ENCODE results near the gene TNFSF13. TPM values are rescaled to one million over a fixed set of nuclear protein-coding genes. Genes with fewer than 3 reads are reported as not detected.

The TNFSF13 gene
- total and polyA plus RNA-seq, 2 of the 4 experiments (the other 2 are of a cell fraction), result 1.3 TPM; not detected in 1

GRCh38 chr17:7582396-7583252, 24.1 kb downstream of the TNFSF13 start:
- H3K27me3 ChIP-seq (ENCODE audit: control insufficient read depth, insufficient read depth, low read length), result no peaks in the 10 kb centered on the region
- H3K4me1 ChIP-seq (ENCODE audit: control insufficient read depth, insufficient read depth, low read length), result peaks cover 35% of the 10 kb centered on the region
- H3K36me3 ChIP-seq (ENCODE audit: control insufficient read depth, insufficient read depth, low read length), result peaks cover 24% of the 10 kb centered on the region
- peak overlapping the region; percentile 58 for H3K14ac ChIP-seq (replicated peaks; ENCODE audit: low read depth, low read length)
- peak overlapping the region; percentile 93 for H3K27ac ChIP-seq (ENCODE audit: insufficient read depth, low read length)
- peak overlapping the region; percentile 51 for H3K4me2 ChIP-seq (ENCODE audit: low read depth, low read length)
- no peak overlapping the region for H3K4me3 ChIP-seq (ENCODE audit: insufficient read depth, low read depth, low read length)
- no TSS peak for BruUV-seq (replicated peaks)
- peak overlapping the region; percentile 92 for H2AK5ac ChIP-seq (ENCODE audit: low read depth, low read length)
- peak overlapping the region; percentile 63 to 95 for H4K8ac ChIP-seq (ENCODE audit: low read depth in 2 of 2, low read length in 2 of 2)
- intact Hi-C loops (cut with micrococcal nuclease), result no loop called here
- peak overlapping the region; percentile 100 for H2AK9ac ChIP-seq (replicated peaks; ENCODE audit: low read depth, low read length, poor library complexity)
- peaks cover 27% of the 10 kb centered on the region for H4K20me1 ChIP-seq (ENCODE audit: insufficient read depth, low read length)
- H3K56ac ChIP-seq (ENCODE audit: extremely low read depth, insufficient read depth, low read length), result no peak overlapping the region
- H2BK5ac ChIP-seq (ENCODE audit: low read depth, low read length, poor library complexity, severe bottlenecking), result peak overlapping the region; percentile 87
- ChIA-PET CTCF (no interaction called here), POLR2A (ENCODE audit: unreplicated experiment) (interaction anchor here (0.6 to 1.0 kb wide), 3 partner anchors 14 to 97 kb away, joined by 3 read pairs; no protein-coding TSS in a partner anchor)
- peaks cover 30% of the 10 kb centered on the region for H3K9me1 ChIP-seq (ENCODE audit: insufficient read depth, low read length)
- H2AFZ ChIP-seq (replicated peaks; ENCODE audit: low read length, poor library complexity), result peak overlapping the region; percentile 99
- H3K4ac ChIP-seq (ENCODE audit: low read depth, low read length), result peak overlapping the region; percentile 95
- DNase-seq (no peak), ATAC-seq (ENCODE audit: low read depth) (no peak)
- no peak overlapping the region for H2BK20ac ChIP-seq (ENCODE audit: low read depth, low read length)
- H2BK15ac ChIP-seq (ENCODE audit: low read depth, low read length), result no peak overlapping the region
- peak overlapping the region; percentile 95 for H4K5ac ChIP-seq (ENCODE audit: low read depth, low read length)
- dilution Hi-C loops (cut with HindIII; ENCODE audit: low sequenced_read_pairs, unreplicated experiment), result no loop called here
- TF ChIP-seq, protein P1, sequence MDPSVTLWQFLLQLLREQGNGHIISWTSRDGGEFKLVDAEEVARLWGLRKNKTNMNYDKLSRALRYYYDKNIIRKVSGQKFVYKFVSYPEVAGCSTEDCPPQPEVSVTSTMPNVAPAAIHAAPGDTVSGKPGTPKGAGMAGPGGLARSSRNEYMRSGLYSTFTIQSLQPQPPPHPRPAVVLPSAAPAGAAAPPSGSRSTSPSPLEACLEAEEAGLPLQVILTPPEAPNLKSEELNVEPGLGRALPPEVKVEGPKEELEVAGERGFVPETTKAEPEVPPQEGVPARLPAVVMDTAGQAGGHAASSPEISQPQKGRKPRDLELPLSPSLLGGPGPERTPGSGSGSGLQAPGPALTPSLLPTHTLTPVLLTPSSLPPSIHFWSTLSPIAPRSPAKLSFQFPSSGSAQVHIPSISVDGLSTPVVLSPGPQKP (IDR thresholded peaks at IDR 0.05; ENCODE audit: borderline replicate concordance, low read depth, low read length), result no peak
- no peak for TF ChIP-seq FOS (IDR thresholded peaks at IDR 0.05; ENCODE audit: low read depth, low read length)
- TF ChIP-seq MXI1 (IDR thresholded peaks at IDR 0.05; ENCODE audit: borderline replicate concordance, low read depth, low read length), result no peak
- TF ChIP-seq SMC3 (IDR thresholded peaks at IDR 0.05; ENCODE audit: low read depth, low read length), result no peak
- no peak for TF ChIP-seq RCOR1 (IDR thresholded peaks at IDR 0.05; ENCODE audit: insufficient replicate concordance, low read length)
- 92% methylated on average over 15 of the region's 36 CpGs; no CpG with 5 or more reads in 1 of the 2 experiments for WGBS, 2 experiments (ENCODE audit: extremely low coverage in 2 of 2, insufficient read length in 1 of 2)
- in situ Hi-C loops (cut with MboI; ENCODE audit: low sequenced_read_pairs), result no loop called here
- peak overlapping the region; percentile 97 for H4K91ac ChIP-seq (ENCODE audit: insufficient read depth, low read depth, low read length)
- H3K9me3 ChIP-seq (ENCODE audit: control insufficient read depth, insufficient read depth, low read length), result no peaks in the 10 kb centered on the region
- H3K9ac ChIP-seq (ENCODE audit: low read depth, low read length), result no peak overlapping the region
- H3K18ac ChIP-seq (ENCODE audit: low read depth, low read length), result peak overlapping the region; percentile 10
- H3K79me1 ChIP-seq (ENCODE audit: low read depth in 1 of 2, low read length in 2 of 2), result peaks cover 20 to 79% of the 10 kb centered on the region in 2 experiments
- peak overlapping the region; percentile 65; the same call in 1 of the 2 replicates for H2BK120ac ChIP-seq (ENCODE audit: low read depth, low read length)
- 0 out of 2 replicates have a peak overlapping the region, but pooled peaks have one; percentile 27 for H3K23ac ChIP-seq (ENCODE audit: low read depth, low read length)

Measured in IMR-90 (cell line).